ENCODE measurements around the gene WDR37.

Gene WDR37

GRCh38 chr10:1093696-1094095 lies 37.5 kb downstream of the WDR37 start:
- Histone ChIP-seq H3K36me3 (ENCODE audit: insufficient read depth, low read length) (peaks cover 67% of the 10 kb centered on the region), H2AFZ (ENCODE audit: low read depth, low read length) (no peak overlapping the region), H3K4me1 (ENCODE audit: insufficient read depth, low read length) (no peaks in the 10 kb centered on the region), H3K9me3 (ENCODE audit: low read length) (no peaks in the 10 kb centered on the region), H3K4me3 (ENCODE audit: low read length) (no peak overlapping the region), H3K27me3 (ENCODE audit: insufficient read depth, low read length) (no peaks in the 10 kb centered on the region)

DNA sequence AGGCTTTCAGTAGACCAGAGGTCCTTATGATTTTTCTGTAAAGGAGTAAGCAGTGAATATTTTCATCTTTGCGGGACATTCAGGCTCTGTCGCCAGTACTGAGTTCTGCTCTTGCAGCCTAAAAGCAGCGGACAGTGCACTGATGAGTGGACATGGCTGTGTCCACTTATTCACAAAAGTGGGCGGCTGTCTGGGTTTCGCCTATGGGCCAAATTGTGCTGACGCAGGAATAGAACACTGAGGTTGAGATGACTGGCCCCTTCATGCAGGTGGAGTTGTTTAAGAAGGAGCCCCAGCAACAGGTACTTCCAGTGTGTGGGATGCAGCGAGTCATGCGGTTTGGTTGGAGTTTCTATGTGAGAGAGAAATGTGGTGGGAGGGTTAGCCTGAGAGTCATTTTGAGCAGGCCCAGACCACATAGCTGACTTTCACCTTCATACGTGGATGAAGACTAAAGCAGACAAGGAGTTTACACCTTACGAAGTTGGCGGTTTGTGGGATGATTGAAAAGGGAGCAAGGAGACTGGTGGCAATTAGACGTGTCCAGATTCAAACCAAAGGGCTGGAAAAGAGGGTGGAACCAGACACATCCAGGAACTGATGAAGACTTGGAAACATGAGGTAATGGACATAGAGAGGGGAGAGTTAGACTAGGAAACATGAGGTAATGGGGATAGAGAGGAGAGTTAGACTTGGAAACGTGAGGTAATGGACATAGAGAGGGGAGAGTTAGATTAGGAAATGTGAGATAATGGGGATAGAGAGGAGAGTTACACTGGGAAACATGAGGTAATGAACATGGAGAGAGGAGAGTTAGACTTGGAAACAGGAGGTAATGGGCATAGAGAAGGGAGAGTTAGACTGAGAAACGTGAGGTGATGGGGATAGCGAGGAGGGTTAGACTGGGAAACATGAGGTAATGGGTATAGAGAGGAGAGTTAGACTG lies 38.2 kb downstream of the WDR37 start:
- Histone ChIP-seq H3K4me1 (ENCODE audit: insufficient read depth, low read length) (no peaks in the 10 kb centered on the region), H3K4me3 (ENCODE audit: low read length) (no peak overlapping the region), H3K9me3 (ENCODE audit: low read length) (no peaks in the 10 kb centered on the region), H2AFZ (ENCODE audit: low read depth, low read length) (no peak overlapping the region), H3K27me3 (ENCODE audit: insufficient read depth, low read length) (no peaks in the 10 kb centered on the region), H3K36me3 (ENCODE audit: insufficient read depth, low read length) (peaks cover 62% of the 10 kb centered on the region)

GRCh38 chr10:1095498-1095897 lies 39.3 kb downstream of the WDR37 start:
- Histone ChIP-seq H3K27me3 (ENCODE audit: insufficient read depth, low read length) (no peaks in the 10 kb centered on the region), H2AFZ (ENCODE audit: low read depth, low read length) (no peak overlapping the region), H3K9me3 (ENCODE audit: low read length) (no peaks in the 10 kb centered on the region), H3K4me3 (ENCODE audit: low read length) (no peak overlapping the region), H3K4me1 (ENCODE audit: insufficient read depth, low read length) (no peaks in the 10 kb centered on the region), H3K36me3 (ENCODE audit: insufficient read depth, low read length) (peaks cover 57% of the 10 kb centered on the region)

GRCh38 chr10:1096287-1096889 lies 40.2 kb downstream of the WDR37 start:
- H3K9me3 ChIP-seq (ENCODE audit: low read length) = no peaks in the 10 kb centered on the region
- H3K4me3 ChIP-seq (ENCODE audit: low read length) = no peak overlapping the region
- H3K36me3 ChIP-seq (ENCODE audit: insufficient read depth, low read length) = peaks cover 50% of the 10 kb centered on the region
- no peak overlapping the region for H2AFZ ChIP-seq (ENCODE audit: low read depth, low read length)
- no peaks in the 10 kb centered on the region for H3K4me1 ChIP-seq (ENCODE audit: insufficient read depth, low read length)
- H3K27me3 ChIP-seq (ENCODE audit: insufficient read depth, low read length) = no peaks in the 10 kb centered on the region

- Histone ChIP-seq H3K4me1 (ENCODE audit: insufficient read depth, low read length) (no peaks in the 10 kb centered on the region), H3K4me3 (ENCODE audit: low read length) (no peak overlapping the region), H3K27me3 (ENCODE audit: insufficient read depth, low read length) (no peaks in the 10 kb centered on the region), H3K9me3 (ENCODE audit: low read length) (peaks cover 3% of the 10 kb centered on the region), H3K36me3 (ENCODE audit: insufficient read depth, low read length) (peaks cover 50% of the 10 kb centered on the region), H2AFZ (ENCODE audit: low read depth, low read length) (no peak overlapping the region)
Measured at GRCh38 chr10:1097436-1097835, 41.3 kb downstream of the WDR37 start.

GRCh38 chr10:1100143-1100542 lies 44.0 kb downstream of the WDR37 start:
- H3K36me3 ChIP-seq (ENCODE audit: insufficient read depth, low read length) = peaks cover 55% of the 10 kb centered on the region

GRCh38 chr10:1100691-1101368 lies 44.6 kb downstream of the WDR37 start:
- Histone ChIP-seq H3K36me3 (ENCODE audit: insufficient read depth, low read length) (peaks cover 52% of the 10 kb centered on the region), H3K4me1 (ENCODE audit: insufficient read depth, low read length) (no peaks in the 10 kb centered on the region), H3K4me3 (ENCODE audit: low read length) (no peak overlapping the region), H3K27me3 (ENCODE audit: insufficient read depth, low read length) (no peaks in the 10 kb centered on the region), H2AFZ (ENCODE audit: low read depth, low read length) (no peak overlapping the region), H3K9me3 (ENCODE audit: low read length) (peaks cover 3% of the 10 kb centered on the region)

More at GRCh38 chr10:1100143-1100542, 44.0 kb downstream of the WDR37 start:
- no peaks in the 10 kb centered on the region for H3K4me1 ChIP-seq (ENCODE audit: insufficient read depth, low read length)
- H3K4me3 ChIP-seq (ENCODE audit: low read length) = no peak overlapping the region
- peaks cover 3% of the 10 kb centered on the region for H3K9me3 ChIP-seq (ENCODE audit: low read length)
- no peak overlapping the region for H2AFZ ChIP-seq (ENCODE audit: low read depth, low read length)
- H3K27me3 ChIP-seq (ENCODE audit: insufficient read depth, low read length) = no peaks in the 10 kb centered on the region

- H3K4me1 ChIP-seq (ENCODE audit: insufficient read depth, low read length) = no peaks in the 10 kb centered on the region
- H3K4me3 ChIP-seq (ENCODE audit: low read length) = no peak overlapping the region
- peaks cover 51% of the 10 kb centered on the region for H3K36me3 ChIP-seq (ENCODE audit: insufficient read depth, low read length)
Measured at GRCh38 chr10:1101946-1102345, 45.8 kb downstream of the WDR37 start.

GRCh38 chr10:1102416-1102815 lies 46.2 kb downstream of the WDR37 start:
- Histone ChIP-seq H3K9me3 (ENCODE audit: low read length) (peaks cover 3% of the 10 kb centered on the region), H2AFZ (ENCODE audit: low read depth, low read length) (no peak overlapping the region), H3K4me3 (ENCODE audit: low read length) (no peak overlapping the region), H3K27me3 (ENCODE audit: insufficient read depth, low read length) (no peaks in the 10 kb centered on the region), H3K4me1 (ENCODE audit: insufficient read depth, low read length) (no peaks in the 10 kb centered on the region), H3K36me3 (ENCODE audit: insufficient read depth, low read length) (peaks cover 52% of the 10 kb centered on the region)

More at GRCh38 chr10:1101946-1102345, 45.8 kb downstream of the WDR37 start:
- no peaks in the 10 kb centered on the region for H3K27me3 ChIP-seq (ENCODE audit: insufficient read depth, low read length)
- no peak overlapping the region for H2AFZ ChIP-seq (ENCODE audit: low read depth, low read length)
- peaks cover 3% of the 10 kb centered on the region for H3K9me3 ChIP-seq (ENCODE audit: low read length)

GRCh38 chr10:1102831-1103230 lies 46.6 kb downstream of the WDR37 start:
- no peak overlapping the region for H3K4me3 ChIP-seq (ENCODE audit: low read length)
- no peak overlapping the region for H2AFZ ChIP-seq (ENCODE audit: low read depth, low read length)
- peaks cover 52% of the 10 kb centered on the region for H3K36me3 ChIP-seq (ENCODE audit: insufficient read depth, low read length)
- H3K9me3 ChIP-seq (ENCODE audit: low read length) = peaks cover 3% of the 10 kb centered on the region
- H3K27me3 ChIP-seq (ENCODE audit: insufficient read depth, low read length) = no peaks in the 10 kb centered on the region
- H3K4me1 ChIP-seq (ENCODE audit: insufficient read depth, low read length) = no peaks in the 10 kb centered on the region

DNA sequence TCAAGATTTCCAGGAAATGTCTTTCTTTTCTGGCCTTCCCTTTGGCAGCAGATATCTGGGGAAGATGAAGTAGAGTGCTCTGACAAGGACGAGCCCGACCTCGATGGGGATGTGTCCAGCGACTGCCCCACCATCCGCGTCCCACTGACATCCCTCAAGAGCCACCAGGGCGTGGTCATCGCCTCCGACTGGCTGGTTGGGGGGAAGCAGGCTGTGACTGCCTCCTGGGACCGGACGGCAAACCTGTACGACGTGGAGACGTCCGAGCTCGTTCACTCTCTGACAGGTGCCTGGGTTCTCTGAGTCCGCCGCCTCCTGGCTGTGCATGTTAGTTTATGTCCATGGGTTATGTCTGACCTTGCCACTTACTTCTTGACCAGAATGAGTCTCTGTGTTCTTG lies 47.4 kb downstream of the WDR37 start:
- H3K27me3 ChIP-seq (ENCODE audit: insufficient read depth, low read length) = no peaks in the 10 kb centered on the region
- H2AFZ ChIP-seq (ENCODE audit: low read depth, low read length) = no peak overlapping the region
- peaks cover 54% of the 10 kb centered on the region for H3K36me3 ChIP-seq (ENCODE audit: insufficient read depth, low read length)
- H3K4me3 ChIP-seq (ENCODE audit: low read length) = no peak overlapping the region
- H3K4me1 ChIP-seq (ENCODE audit: insufficient read depth, low read length) = no peaks in the 10 kb centered on the region
- H3K9me3 ChIP-seq (ENCODE audit: low read length) = peaks cover 3% of the 10 kb centered on the region

GRCh38 chr10:1104971-1105370 lies 48.8 kb downstream of the WDR37 start:
- Histone ChIP-seq H3K9me3 (ENCODE audit: low read length) (peaks cover 4% of the 10 kb centered on the region), H3K4me1 (ENCODE audit: insufficient read depth, low read length) (no peaks in the 10 kb centered on the region), H3K4me3 (ENCODE audit: low read length) (no peak overlapping the region), H2AFZ (ENCODE audit: low read depth, low read length) (no peak overlapping the region), H3K36me3 (ENCODE audit: insufficient read depth, low read length) (peaks cover 54% of the 10 kb centered on the region), H3K27me3 (ENCODE audit: insufficient read depth, low read length) (no peaks in the 10 kb centered on the region)

DNA sequence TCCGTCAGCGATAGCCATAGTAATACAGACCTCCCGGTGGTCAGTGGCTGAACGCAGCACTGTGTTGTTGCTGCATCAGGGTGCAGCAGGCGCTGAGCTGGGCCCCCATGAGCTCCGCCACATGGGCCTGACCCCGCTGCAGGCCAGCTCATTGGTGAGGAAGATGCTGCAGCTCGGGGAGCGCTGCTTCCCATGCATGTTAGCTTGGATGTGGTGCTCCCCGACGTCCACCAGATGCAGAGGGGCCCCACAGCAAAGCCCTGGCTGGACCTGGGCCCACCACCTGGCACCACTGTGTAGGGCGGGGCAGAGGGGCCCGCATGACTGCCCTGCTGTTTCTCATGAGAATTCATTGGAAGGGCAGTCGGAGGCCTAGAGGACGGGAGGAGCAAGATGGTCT lies 50.8 kb downstream of the WDR37 start:
- H3K4me1 ChIP-seq (ENCODE audit: insufficient read depth, low read length) = no peaks in the 10 kb centered on the region
- peaks cover 1% of the 10 kb centered on the region for H3K9me3 ChIP-seq (ENCODE audit: low read length)
- H3K36me3 ChIP-seq (ENCODE audit: insufficient read depth, low read length) = peaks cover 59% of the 10 kb centered on the region
- no peak overlapping the region for H2AFZ ChIP-seq (ENCODE audit: low read depth, low read length)
- no peak overlapping the region for H3K4me3 ChIP-seq (ENCODE audit: low read length)
- H3K27me3 ChIP-seq (ENCODE audit: insufficient read depth, low read length) = no peaks in the 10 kb centered on the region

Data from neuron (in vitro differentiated cells).